Neutrophil (primary cell): ENCODE results near the gene NKRF.

Experiments
- H3K27ac ChIP-seq: fragments of 200-600 bp; sonication (generic); 2 replicates; pipeline ENCODE4 v1.5.1; 2016; ENCODE audit warnings: mild to moderate bottlenecking, moderate library complexity
- H3K27me3 ChIP-seq: fragments of 200-600 bp; sonication (generic); 2 replicates; pipeline ENCODE4 v1.6.0; 2016; ENCODE audit warnings: mild to moderate bottlenecking
- H3K36me3 ChIP-seq: fragments of 200-600 bp; sonication (generic); 2 replicates; pipeline ENCODE4 v1.5.1; 2017
- H3K4me1 ChIP-seq, 2 experiments: fragments of 200-600 bp in 1 of 2; sonication (generic) in 1 of 2; 1 replicate in 1 of 2; 2 replicates in 1 of 2; pipeline versions ENCODE4 v1.5.1 to v1.6.1; 2013 to 2016; ENCODE audit warnings: low read depth in 1 of 2, low read length in 1 of 2, mild to moderate bottlenecking in 1 of 2, moderate library complexity in 1 of 2; ENCODE audit not compliant: control insufficient read depth in 1 of 2, insufficient read depth in 1 of 2
- H3K4me3 ChIP-seq, 2 experiments: fragments of 200-600 bp in 1 of 2; sonication (generic) in 1 of 2; 1 replicate in 1 of 2; 2 replicates in 1 of 2; pipeline ENCODE4 v1.5.1; 2013 to 2016; ENCODE audit warnings: low read depth in 1 of 2, low read length in 1 of 2, mild to moderate bottlenecking in 1 of 2, moderate library complexity in 1 of 2
- H3K9me3 ChIP-seq: fragments of 200-600 bp; sonication (generic); 2 replicates; pipeline ENCODE4 v1.5.1; 2016
- CTCF ChIP-seq: fragments of 200-600 bp; sonication (generic); IDR thresholded peaks from 2 replicates; pipeline ENCODE4 v1.5.1; 2016; ENCODE audit warnings: antibody characterized with exemption

The NKRF gene

GRCh38 chrX:119570351-119570835 lies 35.8 kb downstream of the NKRF start:
- no peak for TF ChIP-seq CTCF
- Histone ChIP-seq H3K36me3 (no peaks in the 10 kb centered on the region), H3K4me3 (no peak overlapping the region), H3K4me1 (peaks cover 9 to 11% of the 10 kb centered on the region in 2 experiments), H3K27ac (no peak overlapping the region), H3K27me3 (no peaks in the 10 kb centered on the region), H3K9me3 (no peaks in the 10 kb centered on the region)

- Histone ChIP-seq H3K9me3 (no peaks in the 10 kb centered on the region), H3K27me3 (no peaks in the 10 kb centered on the region), H3K27ac (peak within 1 kb of the TSS; percentile 66), H3K4me3 (peak within 1 kb of the TSS; percentile 59 to 77), H3K4me1 (peaks cover 0 to 6% of the 10 kb centered on the region in 2 experiments), H3K36me3 (no peaks in the 10 kb centered on the region)
- TF ChIP-seq CTCF: no peak
Observed at GRCh38 chrX:119565107-119565663, 41.0 kb downstream of the NKRF start, which contains the start of gene STEEP1. Gene STEEP1, minus strand, starts transcription at chrX:119565409. Its CDS starts 54 bp downstream, at chrX:119565355.

GRCh38 chrX:119552508-119552907 lies 53.7 kb downstream of the NKRF start:
- Histone ChIP-seq H3K4me3 (no peak overlapping the region), H3K27ac (no peak overlapping the region), H3K36me3 (no peaks in the 10 kb centered on the region), H3K4me1 (no peaks in the 10 kb centered on the region), H3K9me3 (no peaks in the 10 kb centered on the region), H3K27me3 (no peaks in the 10 kb centered on the region)
- TF ChIP-seq CTCF: no peak

GRCh38 chrX:119549327-119550016 lies 56.8 kb downstream of the NKRF start:
- H3K27ac ChIP-seq: no peak overlapping the region
- no peak overlapping the region for H3K4me3 ChIP-seq
- no peaks in the 10 kb centered on the region for H3K9me3 ChIP-seq
- H3K27me3 ChIP-seq: no peaks in the 10 kb centered on the region
- no peak for TF ChIP-seq CTCF
- H3K36me3 ChIP-seq: no peaks in the 10 kb centered on the region
- no peaks in the 10 kb centered on the region for H3K4me1 ChIP-seq

GRCh38 chrX:119541188-119541587 lies 65.0 kb downstream of the NKRF start:
- Histone ChIP-seq H3K4me3 (no peak overlapping the region), H3K9me3 (no peaks in the 10 kb centered on the region), H3K27ac (no peak overlapping the region), H3K27me3 (no peaks in the 10 kb centered on the region), H3K36me3 (peaks cover 7% of the 10 kb centered on the region), H3K4me1 (no peaks in the 10 kb centered on the region)
- no peak for TF ChIP-seq CTCF
